Neutrophil (primary cell): ENCODE results near the gene GUCA1A.

Source experiments
- H3K27ac ChIP-seq: fragments of 200-600 bp; sonication (generic); 2 replicates; pipeline ENCODE4 v1.5.1; 2016; ENCODE audit warnings: mild to moderate bottlenecking, moderate library complexity
- H3K27me3 ChIP-seq: fragments of 200-600 bp; sonication (generic); 2 replicates; pipeline ENCODE4 v1.6.0; 2016; ENCODE audit warnings: mild to moderate bottlenecking
- H3K36me3 ChIP-seq: fragments of 200-600 bp; sonication (generic); 2 replicates; pipeline ENCODE4 v1.5.1; 2017
- H3K4me1 ChIP-seq, 2 experiments: fragments of 200-600 bp in 1 of 2; sonication (generic) in 1 of 2; 1 replicate in 1 of 2; 2 replicates in 1 of 2; pipeline versions ENCODE4 v1.5.1 to v1.6.1; 2013 to 2016; ENCODE audit warnings: low read depth in 1 of 2, low read length in 1 of 2, mild to moderate bottlenecking in 1 of 2, moderate library complexity in 1 of 2; ENCODE audit not compliant: control insufficient read depth in 1 of 2, insufficient read depth in 1 of 2
- H3K4me3 ChIP-seq, 2 experiments: fragments of 200-600 bp in 1 of 2; sonication (generic) in 1 of 2; 1 replicate in 1 of 2; 2 replicates in 1 of 2; pipeline ENCODE4 v1.5.1; 2013 to 2016; ENCODE audit warnings: low read depth in 1 of 2, low read length in 1 of 2, mild to moderate bottlenecking in 1 of 2, moderate library complexity in 1 of 2
- H3K9me3 ChIP-seq: fragments of 200-600 bp; sonication (generic); 2 replicates; pipeline ENCODE4 v1.5.1; 2016
- CTCF ChIP-seq: fragments of 200-600 bp; sonication (generic); IDR thresholded peaks from 2 replicates; pipeline ENCODE4 v1.5.1; 2016; ENCODE audit warnings: antibody characterized with exemption

The GUCA1A gene

GRCh38 chr6:42227173-42227850 lies 54.1 kb downstream of the GUCA1A start:
- TF ChIP-seq CTCF = no peak
- Histone ChIP-seq H3K9me3 (no peaks in the 10 kb centered on the region), H3K4me1 (no peaks in the 10 kb centered on the region), H3K36me3 (peaks cover 63% of the 10 kb centered on the region), H3K4me3 (no peak overlapping the region), H3K27ac (no peak overlapping the region), H3K27me3 (no peaks in the 10 kb centered on the region)

DNA sequence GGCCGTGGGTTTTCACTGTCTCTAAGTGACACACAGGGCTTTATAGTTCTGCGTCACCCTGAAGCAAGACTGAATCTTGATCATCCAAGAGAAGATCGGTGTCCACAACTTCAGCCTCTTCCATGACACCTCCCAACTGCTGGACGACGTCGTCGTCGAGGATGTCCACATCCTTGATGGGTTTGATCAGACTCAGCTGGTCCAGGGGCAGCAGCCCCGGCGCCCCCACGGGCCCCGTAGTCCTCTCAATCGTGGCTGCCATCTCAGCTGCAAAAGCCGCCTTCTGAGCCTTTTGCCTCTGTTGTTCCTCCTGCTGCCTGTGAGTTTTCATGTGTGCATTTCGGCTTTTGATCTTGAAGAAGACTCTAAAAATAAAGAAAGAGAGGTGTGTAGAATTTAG lies 55.1 kb downstream of the GUCA1A start:
- no peak for TF ChIP-seq CTCF
- Histone ChIP-seq H3K27ac (no peak overlapping the region), H3K4me1 (no peaks in the 10 kb centered on the region), H3K27me3 (no peaks in the 10 kb centered on the region), H3K36me3 (peaks cover 68% of the 10 kb centered on the region), H3K9me3 (no peaks in the 10 kb centered on the region), H3K4me3 (no peak overlapping the region)
